K562 (cell line): ENCODE data around the gene FKRP. TPM values are rescaled to one million over a fixed set of nuclear protein-coding genes. Genes with fewer than 3 reads are reported as not detected.

Source experiments
- CXXC5 ChIP-seq: fragments of 250-450 bp; sonication (Bioruptor Pico); IDR thresholded peaks from 2 replicates; pipeline ENCODE4 v1.8.0; 2022; ENCODE audit warnings: inconsistent platforms, mild to moderate bottlenecking, moderate library complexity
- DEAF1 ChIP-seq: fragments of 450-650 bp; formaldehyde crosslinking; IDR thresholded peaks from 2 replicates; pipeline ENCODE4 v1.4.0; 2020; ENCODE audit warnings: mild to moderate bottlenecking, moderate library complexity
- DIDO1 ChIP-seq: fragments of 450-650 bp; IDR thresholded peaks from 2 replicates; pipeline ENCODE4 v1.6.1; 2016; ENCODE audit warnings: low read depth, missing biosample characterization, missing genetic modification characterization
- MEF2A ChIP-seq: IDR thresholded peaks from 2 replicates; pipeline ENCODE4 v1.6.1; 2011; ENCODE audit warnings: low read depth, mild to moderate bottlenecking, low read length, moderate library complexity; ENCODE audit not compliant: control insufficient read depth
- PHF8 ChIP-seq: fragments of 200-600 bp; sonication (generic); IDR thresholded peaks from 2 replicates; pipeline ENCODE4 v1.6.1; 2012; ENCODE audit warnings: mixed run types, mild to moderate bottlenecking, inconsistent platforms, low read length, moderate library complexity, borderline replicate concordance
- SAFB ChIP-seq: fragments of 200-400 bp; formaldehyde crosslinking; IDR thresholded peaks from 2 replicates; pipeline ENCODE4 v1.6.1; 2017; ENCODE audit warnings: low read depth, low read length, borderline replicate concordance
- SMARCB1 ChIP-seq: IDR thresholded peaks from 2 replicates; pipeline ENCODE4 v1.6.1; 2011; ENCODE audit warnings: improper control_type of control experiment, low read depth; ENCODE audit not compliant: insufficient read length
- polyA plus RNA-seq, 8 experiments: library from polyadenylated mRNA; depleted of rRNA in 4 of 8; stranded (reverse) in 5 of 8; unstranded in 3 of 8; fragments of >200 nt; fragmentation: Nextera tagmentation in 2 of 8; fragmentation: Illumina TruSeq in 1 of 8; extraction: Ambion mirVana in 2 of 8; extraction: Trizol in 1 of 8; gene quantifications; 2 replicates each; pipeline versions ENCODE4 v1.2.1 to v1.2.3, GENCODE V29; 2011 to 2014; ENCODE audit warnings: inconsistent platforms in 1 of 8, missing spikeins in 1 of 8
- total RNA-seq, 7 experiments: library from RNA; depleted of rRNA in 6 of 7; stranded (reverse); fragments of >200 nt in 6 of 7; fragmentation: Illumina TruSeq in 2 of 7; extraction: Trizol in 2 of 7; gene quantifications; 2 replicates each; pipeline versions ENCODE4 v1.2.1 to v1.2.3, GENCODE V29; 2011 to 2021; ENCODE audit warnings: low replicate concordance in 1 of 7
- TF ChIP-seq, protein P1 (sequence below): fragments of 250-450 bp; sonication (Bioruptor Pico); IDR thresholded peaks from 2 replicates; pipeline ENCODE4 v1.8.0; 2021; ENCODE audit warnings: moderate library complexity, mild to moderate bottlenecking, inconsistent platforms
- TF ChIP-seq, protein P2 (sequence below): fragments of 450-650 bp; IDR thresholded peaks from 2 replicates; pipeline ENCODE4 v1.6.1; 2016; ENCODE audit warnings: antibody characterized with exemption
- TF ChIP-seq, protein P3 (sequence below): fragments of 200-800 bp; sonication (Bioruptor generic); IDR thresholded peaks from 2 replicates; pipeline ENCODE4 v1.6.1; 2017; ENCODE audit warnings: missing genetic modification characterization, missing compliant biosample characterization

Gene FKRP
- total and polyA plus RNA-seq, 9 of the 15 experiments (the other 6 are each of a cell fraction or from before 2014, with no cell fraction given) = 0.68 to 16.1 (median 6.5) TPM

DNA sequence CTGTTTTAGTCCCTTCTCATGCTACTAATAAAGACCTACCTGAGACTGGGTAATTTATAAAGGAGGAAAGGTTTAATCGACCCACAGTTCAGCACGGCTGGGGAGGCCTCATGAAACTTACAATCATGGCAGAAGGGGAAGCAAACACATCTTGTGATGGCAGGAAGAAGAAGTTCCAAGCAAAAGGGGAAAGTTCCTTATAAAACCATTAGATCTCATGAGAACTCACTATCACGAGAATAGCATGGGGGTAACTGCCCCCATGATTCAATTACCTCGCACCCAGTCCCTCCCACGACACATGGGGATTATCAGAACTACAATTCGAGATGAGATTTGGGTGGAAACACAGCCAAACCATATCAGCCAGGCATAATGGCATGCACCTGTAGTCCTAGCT lies 13.3 kb downstream of the FKRP start (continued):
- TF ChIP-seq, protein P1, sequence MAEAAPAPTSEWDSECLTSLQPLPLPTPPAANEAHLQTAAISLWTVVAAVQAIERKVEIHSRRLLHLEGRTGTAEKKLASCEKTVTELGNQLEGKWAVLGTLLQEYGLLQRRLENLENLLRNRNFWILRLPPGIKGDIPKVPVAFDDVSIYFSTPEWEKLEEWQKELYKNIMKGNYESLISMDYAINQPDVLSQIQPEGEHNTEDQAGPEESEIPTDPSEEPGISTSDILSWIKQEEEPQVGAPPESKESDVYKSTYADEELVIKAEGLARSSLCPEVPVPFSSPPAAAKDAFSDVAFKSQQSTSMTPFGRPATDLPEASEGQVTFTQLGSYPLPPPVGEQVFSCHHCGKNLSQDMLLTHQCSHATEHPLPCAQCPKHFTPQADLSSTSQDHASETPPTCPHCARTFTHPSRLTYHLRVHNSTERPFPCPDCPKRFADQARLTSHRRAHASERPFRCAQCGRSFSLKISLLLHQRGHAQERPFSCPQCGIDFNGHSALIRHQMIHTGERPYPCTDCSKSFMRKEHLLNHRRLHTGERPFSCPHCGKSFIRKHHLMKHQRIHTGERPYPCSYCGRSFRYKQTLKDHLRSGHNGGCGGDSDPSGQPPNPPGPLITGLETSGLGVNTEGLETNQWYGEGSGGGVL (CRISPR knock-in tag) = no peak
- TF ChIP-seq SAFB = no peak
- no peak for TF ChIP-seq PHF8
- no peak for TF ChIP-seq MEF2A
- TF ChIP-seq DIDO1 (tag) = no peak
- TF ChIP-seq SMARCB1 = no peak
- TF ChIP-seq, protein P2, sequence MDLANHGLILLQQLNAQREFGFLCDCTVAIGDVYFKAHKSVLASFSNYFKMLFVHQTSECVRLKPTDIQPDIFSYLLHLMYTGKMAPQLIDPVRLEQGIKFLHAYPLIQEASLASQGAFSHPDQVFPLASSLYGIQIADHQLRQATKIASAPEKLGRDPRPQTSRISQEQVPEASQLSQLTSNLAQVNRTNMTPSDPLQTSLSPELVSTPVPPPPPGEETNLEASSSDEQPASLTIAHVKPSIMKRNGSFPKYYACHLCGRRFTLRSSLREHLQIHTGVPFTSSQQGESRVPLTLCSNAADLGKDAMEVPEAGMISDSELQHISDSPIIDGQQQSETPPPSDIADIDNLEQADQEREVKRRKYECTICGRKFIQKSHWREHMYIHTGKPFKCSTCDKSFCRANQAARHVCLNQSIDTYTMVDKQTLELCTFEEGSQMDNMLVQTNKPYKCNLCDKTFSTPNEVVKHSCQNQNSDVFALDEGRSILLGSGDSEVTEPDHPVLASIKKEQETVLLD = no peak
- no peak for TF ChIP-seq DEAF1 (CRISPR knock-in tag)
- TF ChIP-seq CXXC5 = no peak
- TF ChIP-seq, protein P3, sequence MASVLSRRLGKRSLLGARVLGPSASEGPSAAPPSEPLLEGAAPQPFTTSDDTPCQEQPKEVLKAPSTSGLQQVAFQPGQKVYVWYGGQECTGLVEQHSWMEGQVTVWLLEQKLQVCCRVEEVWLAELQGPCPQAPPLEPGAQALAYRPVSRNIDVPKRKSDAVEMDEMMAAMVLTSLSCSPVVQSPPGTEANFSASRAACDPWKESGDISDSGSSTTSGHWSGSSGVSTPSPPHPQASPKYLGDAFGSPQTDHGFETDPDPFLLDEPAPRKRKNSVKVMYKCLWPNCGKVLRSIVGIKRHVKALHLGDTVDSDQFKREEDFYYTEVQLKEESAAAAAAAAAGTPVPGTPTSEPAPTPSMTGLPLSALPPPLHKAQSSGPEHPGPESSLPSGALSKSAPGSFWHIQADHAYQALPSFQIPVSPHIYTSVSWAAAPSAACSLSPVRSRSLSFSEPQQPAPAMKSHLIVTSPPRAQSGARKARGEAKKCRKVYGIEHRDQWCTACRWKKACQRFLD (CRISPR knock-in tag) = no peak
